GM12878 (cell line): ENCODE data around the gene VLDLR. TPM values are rescaled to one million over a fixed set of nuclear protein-coding genes. Genes with fewer than 3 reads are reported as not detected.

Source experiments
- ATAC-seq: fragments of 200-7000 bp; cut with Tn5 transposase; 3 replicates; pipeline ENCODE4 v1.9.1; 2020; ENCODE audit warnings: mild to moderate bottlenecking, moderate library complexity
- BruUV-seq: library from RNA; stranded (reverse); fragments of 400-500 nt; replicated peaks from 2 replicates; lab custom pipeline; 2021; lab: Mats Ljungman, UMichigan
- CTCF ChIA-PET: fragments of 300-600 bp; sonication (Branson Sonifier 250); formaldehyde crosslinking; extraction: SDS; loops from one replicate; lab custom pipeline; 2021; ENCODE audit warnings: inconsistent platforms; lab: Yijun Ruan, JAX
- POLR2A ChIA-PET: fragments of 350-600 bp; formaldehyde crosslinking; extraction: SDS; loops from one replicate; lab custom pipeline; 2021; ENCODE audit warnings: inconsistent platforms; lab: Charles Lee
- RAD21 ChIA-PET: fragments of 300-600 bp; sonication (Branson Sonifier 250); formaldehyde crosslinking; loops from one replicate; lab custom pipeline; 2023; ENCODE audit warnings: antibody characterized with exemption; ENCODE audit not compliant: unreplicated experiment; lab: Charles Lee
- SMC1A ChIA-PET: fragments of 300-600 bp; sonication (Branson Sonifier 250); formaldehyde crosslinking; loops from one replicate; lab custom pipeline; 2023; ENCODE audit not compliant: unreplicated experiment, uncharacterized antibody; lab: Charles Lee
- DNase-seq: peaks from one replicate; pipeline ENCODE4 v3.0.0-alpha.2; 2011; ENCODE audit warnings: low read depth, low spot score
- FAIRE-seq: peaks from 3 replicates; lab custom pipeline; 2011; peaks lifted over from hg19 to GRCh38; lab: Jason Lieb, UNC
- H2AFZ ChIP-seq: 2 replicates; pipeline ENCODE4 v1.6.0; 2011; ENCODE audit warnings: low read depth, low read length, control low read depth; ENCODE audit not compliant: control insufficient read depth
- H3K27ac ChIP-seq: 2 replicates; pipeline ENCODE4 v1.5.1; 2011; ENCODE audit warnings: control low read depth; ENCODE audit not compliant: control insufficient read depth, insufficient read depth
- H3K27me3 ChIP-seq, 2 experiments: replicated peaks in 1 of 2; 2 replicates each; pipeline versions ENCODE4 v1.6.0 to v1.6.1; 2011; ENCODE audit warnings: low read length in 1 of 2; ENCODE audit not compliant: control insufficient read depth in 2 of 2, insufficient read depth in 2 of 2
- H3K36me3 ChIP-seq, 2 experiments: 2 replicates each; pipeline ENCODE4 v1.5.1; 2011; ENCODE audit warnings: low read length in 1 of 2; ENCODE audit not compliant: control insufficient read depth in 2 of 2, insufficient read depth in 2 of 2
- H3K4me1 ChIP-seq: 2 replicates; pipeline ENCODE4 v1.6.1; 2011; ENCODE audit warnings: mild to moderate bottlenecking, low read length, moderate library complexity, mixed read lengths; ENCODE audit not compliant: control insufficient read depth, insufficient read depth
- H3K4me2 ChIP-seq: 2 replicates; pipeline ENCODE4 v1.6.0; 2011; ENCODE audit warnings: control low read depth; ENCODE audit not compliant: control insufficient read depth, insufficient read depth
- H3K4me3 ChIP-seq: fragments of 200-600 bp; sonication (generic); 2 replicates; pipeline ENCODE4 v1.5.1; 2016
- H3K79me2 ChIP-seq: 2 replicates; pipeline ENCODE4 v1.6.0; 2011; ENCODE audit warnings: low read length; ENCODE audit not compliant: control insufficient read depth, insufficient read depth
- H3K9ac ChIP-seq: 2 replicates; pipeline ENCODE4 v1.8.0; 2011; ENCODE audit warnings: low read length, control low read depth, mixed read lengths; ENCODE audit not compliant: control insufficient read depth, insufficient read depth
- H3K9me3 ChIP-seq: replicated peaks from 3 replicates; pipeline ENCODE4 v1.5.1; 2011; ENCODE audit warnings: mild to moderate bottlenecking, low read length; ENCODE audit not compliant: control insufficient read depth, insufficient read depth
- H4K20me1 ChIP-seq: 2 replicates; pipeline ENCODE4 v1.6.0; 2011; ENCODE audit not compliant: control insufficient read depth, insufficient read depth
- BHLHE40 ChIP-seq, 2 experiments: fragments of 450-650 bp in 1 of 2; IDR thresholded peaks; 2 replicates each; pipeline ENCODE4 v1.6.1; 2011 to 2017; ENCODE audit warnings: low read depth in 2 of 2, borderline replicate concordance in 1 of 2, improper control_type of control experiment in 1 of 2, low read length in 1 of 2, mild to moderate bottlenecking in 1 of 2
- ETV6 ChIP-seq, 2 experiments: fragments of 450-650 bp in 1 of 2; IDR thresholded peaks in 1 of 2; conservative IDR thresholded peaks in 1 of 2; 2 replicates each; pipeline ENCODE4 v1.6.1; 2014; ENCODE audit warnings: antibody characterized with exemption in 1 of 2, borderline replicate concordance in 1 of 2, low read depth in 1 of 2, mild to moderate bottlenecking in 1 of 2, moderate library complexity in 1 of 2
- GABPA ChIP-seq: IDR thresholded peaks from 2 replicates; pipeline ENCODE4 v1.6.1; 2014; ENCODE audit warnings: antibody characterized with exemption, low read depth, mild to moderate bottlenecking, inconsistent platforms
- MAX ChIP-seq: IDR thresholded peaks from 2 replicates; pipeline ENCODE4 v1.6.1; 2012; ENCODE audit warnings: low read depth, low read length, improper control_type of control experiment
- NFYB ChIP-seq: IDR thresholded peaks from 2 replicates; pipeline ENCODE4 v1.6.1; 2011; ENCODE audit warnings: low read depth, mild to moderate bottlenecking, low read length, improper control_type of control experiment, moderate library complexity; ENCODE audit not compliant: insufficient read depth
- NR2F1 ChIP-seq: fragments of 450-650 bp; conservative IDR thresholded peaks from 2 replicates; pipeline ENCODE4 v1.6.1; 2017; ENCODE audit warnings: mild to moderate bottlenecking
- PBX3 ChIP-seq: IDR thresholded peaks from 2 replicates; pipeline ENCODE4 v1.6.1; 2011; ENCODE audit warnings: mild to moderate bottlenecking, low read depth, low read length, moderate library complexity; ENCODE audit not compliant: insufficient replicate concordance
- RAD51 ChIP-seq: fragments of 450-650 bp; IDR thresholded peaks from 2 replicates; pipeline ENCODE4 v1.6.1; 2016; ENCODE audit warnings: moderate library complexity, mild to moderate bottlenecking, inconsistent platforms
- TAF1 ChIP-seq: IDR thresholded peaks from 2 replicates; pipeline ENCODE4 v1.6.1; 2011; ENCODE audit warnings: mild to moderate bottlenecking, low read depth, low read length, borderline replicate concordance
- WRNIP1 ChIP-seq: IDR thresholded peaks from 2 replicates; pipeline ENCODE4 v1.6.1; 2011; ENCODE audit warnings: low read depth, low read length, improper control_type of control experiment, borderline replicate concordance
- ZNF687 ChIP-seq: fragments of 450-650 bp; IDR thresholded peaks from 2 replicates; pipeline ENCODE4 v1.6.1; 2017; ENCODE audit warnings: mild to moderate bottlenecking, moderate library complexity
- WGBS: methylation state at CpG from one replicate; pipeline ENCODE4 v1.1.6; 2016; ENCODE audit warnings: low lambda C conversion rate; ENCODE audit not compliant: insufficient replicate concordance, insufficient coverage; ENCODE audit errors: missing lambda C conversion rate; 5-methylcytosine and 5-hydroxymethylcytosine counted together
- in situ Hi-C: fragments of 300-500 bp; cut with MboI; formaldehyde crosslinking; loops from 9 replicates; pipeline ENCODE4 v1.14.3; 2018; ENCODE audit warnings: mixed read lengths
- intact Hi-C: fragments of 100-400 bp; cut with micrococcal nuclease; formaldehyde crosslinking; loops from one replicate; pipeline ENCODE4 v1.14.2; 2022; ENCODE audit not compliant: unreplicated experiment
- polyA plus RNA-seq, 11 experiments: library from polyadenylated mRNA; depleted of rRNA in 4 of 11; unstranded in 6 of 11; stranded (reverse) in 5 of 11; fragments of >200 nt; fragmentation: Nextera tagmentation in 4 of 11; fragmentation: Illumina TruSeq in 1 of 11; extraction: Ambion mirVana in 4 of 11; extraction: Trizol in 1 of 11; gene quantifications; 1 replicate in 1 of 11; 2 replicates in 10 of 11; pipeline versions ENCODE4 v1.2.1 to v1.2.3, GENCODE V29; 2011 to 2016; ENCODE audit warnings: inconsistent platforms in 2 of 11, missing spikeins in 2 of 11, low read depth in 1 of 11
- total RNA-seq, 4 experiments: library from RNA; depleted of rRNA in 3 of 4; stranded (reverse); fragments of >200 nt in 3 of 4; fragmentation: Illumina TruSeq in 1 of 4; extraction: Trizol in 1 of 4; gene quantifications; 2 replicates each; pipeline versions ENCODE4 v1.2.1 to v1.2.3, GENCODE V29; 2013 to 2021

The VLDLR gene
- total and polyA plus RNA-seq, 10 of the 15 experiments (the other 5 are each of a cell fraction or from before 2014, with no cell fraction given) = 0.14 to 5.9 (median 0.57) TPM

GRCh38 chr9:2623288-2624050, 1.9 kb downstream of the VLDLR start:
- 47% methylated on average over 34 of the region's 34 CpGs for WGBS
- BruUV-seq = no TSS peak
- in situ Hi-C loops = no loop called here
- Histone ChIP-seq H3K4me1 (no peaks in the 10 kb centered on the region), H3K9ac (peak overlapping the region; percentile 15; the same call in 1 of the 2 replicates), H3K27me3 (peaks cover 0 to 16% of the 10 kb centered on the region in 2 experiments; a peak in 3 of 4 replicates), H3K4me2 (peak overlapping the region; percentile 87), H3K36me3 (no peaks in the 10 kb centered on the region), H2AFZ (no peak overlapping the region), H4K20me1 (no peaks in the 10 kb centered on the region; the same call in 1 of the 2 replicates)
- ATAC-seq = peak; percentile 38
- POLR2A ChIA-PET = no interaction called here
- SMC1A ChIA-PET = interaction anchor here (1.0 kb wide), 2 partner anchors 157 to 216 kb away, joined by 3 to 4 read pairs; no protein-coding TSS in a partner anchor
- FAIRE-seq = no peak
- TF ChIP-seq GABPA (no peak), ZNF687 (peak; percentile 82), NR2F1 (peak; percentile 27; the same call in 1 of the 2 replicates), TAF1 (no peak), WRNIP1 (0 out of 2 replicates have a peak, but pooled peaks have one; percentile 35), RAD51 (peak; percentile 87), NFYB (0 out of 2 replicates have a peak, but pooled peaks have one; percentile 32), BHLHE40 (IDR thresholded peaks at IDR 0.05; ENCODE audit: borderline replicate concordance in 1 of 2, low read depth in 2 of 2, low read length in 1 of 2) (peak; percentile 78 to 85), ETV6 (conservative IDR thresholded peaks at IDR 0.05 in 1 of 2, IDR thresholded peaks at IDR 0.05 in 1 of 2; ENCODE audit: borderline replicate concordance in 1 of 2, low read depth in 1 of 2) (no peak), MAX (peak; percentile 49; the same call in 1 of the 2 replicates), PBX3 (no peak)
- TF ChIP-seq, all 136 proteins: peak for 7
- no peak for DNase-seq
- Histone ChIP-seq H3K27ac (no peak overlapping the region), H3K9me3 (no peaks in the 10 kb centered on the region; the same call in 2 of the 3 replicates), H3K79me2 (no peaks in the 10 kb centered on the region; the same call in 1 of the 2 replicates), H3K4me3 (peak overlapping the region; percentile 65; the same call in 1 of the 2 replicates)
- ChIA-PET CTCF (interaction anchor here (1.1 kb wide), 1 partner anchor 104 kb away, joined by 6 read pairs; no protein-coding TSS in a partner anchor), RAD21 (interaction anchor here (1.0 to 1.6 kb wide), 2 partner anchors 15 to 105 kb away, joined by 4 to 7 read pairs; no protein-coding TSS in a partner anchor)
- intact Hi-C loops = loop anchor here (5.0 to 10.0 kb wide), 3 partner anchors 104 to 369 kb away; no protein-coding TSS in a partner anchor
